ENCODE data around the gene OR6J1.
A peak's percentile ranks its signal among the peaks of the same experiment; 100 is the strongest.

OR6J1 gene

GRCh38 chr14:22601996-22602395 lies 42.2 kb downstream of the OR6J1 start:
- DNase-seq: no peak

- DNase-seq: no peak
These were observed 42.7 kb downstream of the OR6J1 start for GRCh38 chr14:22601456-22601855.

- no peak for DNase-seq
These were observed 44.1 kb downstream of the OR6J1 start for GRCh38 chr14:22600027-22600426.

GRCh38 chr14:22599349-22599748 lies 44.8 kb downstream of the OR6J1 start:
- no peak for DNase-seq

GRCh38 chr14:22598896-22599244 lies 45.3 kb downstream of the OR6J1 start:
- peak in 1 of 5 donors; percentile 49 for DNase-seq

GRCh38 chr14:22598099-22598895 lies 45.9 kb downstream of the OR6J1 start, which contains the start of gene ABHD4:
TSS of gene ABHD4 (plus strand) at chr14:22598300. CDS start at chr14:22598307, 7 bp downstream.
- DNase-seq: peak; percentile 28 to 62 (median 46)

GRCh38 chr14:22597771-22598098 lies 46.4 kb downstream of the OR6J1 start:
- DNase-seq: peak in 1 of 5 donors; percentile 9

GRCh38 chr14:22597265-22597664 lies 46.9 kb downstream of the OR6J1 start:
- DNase-seq: no peak

GRCh38 chr14:22596354-22596879 lies 47.7 kb downstream of the OR6J1 start:
- no peak for DNase-seq

GRCh38 chr14:22594156-22594716 lies 49.9 kb downstream of the OR6J1 start:
- no peak for DNase-seq

- no peak for DNase-seq
These were observed 50.6 kb downstream of the OR6J1 start for GRCh38 chr14:22593601-22594000.

- no peak for DNase-seq
These were observed 51.0 kb downstream of the OR6J1 start for GRCh38 chr14:22593189-22593588.

- peak; percentile 97 to 100 (median 99) for DNase-seq
These were observed 54.9 kb downstream of the OR6J1 start, which contains the start of gene DAD1 for GRCh38 chr14:22589096-22589839. TSS of gene DAD1 (minus strand) at chr14:22589224. CDS start at chr14:22589157, 67 bp downstream.

GRCh38 chr14:22588526-22589095 lies 55.5 kb downstream of the OR6J1 start:
- DNase-seq: peak in 1 of 5 donors; percentile 36

GRCh38 chr14:22587677-22588422 lies 56.3 kb downstream of the OR6J1 start:
- DNase-seq: peak in 1 of 5 donors; percentile 33

- DNase-seq: no peak
These were observed 56.9 kb downstream of the OR6J1 start for GRCh38 chr14:22587247-22587646.

GRCh38 chr14:22583994-22584393 lies 60.2 kb downstream of the OR6J1 start:
- DNase-seq: no peak
